ENCODE measurements around the gene UBQLN4. TPM values are rescaled to one million over a fixed set of nuclear protein-coding genes. Genes with fewer than 3 reads are reported as not detected.
A peak's percentile ranks its signal among the peaks of the same experiment; 100 is the strongest.

UBQLN4 gene
- total and polyA plus RNA-seq, 9 of the 15 experiments (the other 6 are each of a cell fraction or from before 2014, with no cell fraction given) = 13.5 to 65.5 (median 37.0) TPM

- in situ Hi-C loops (cut with MboI) (no loop called here), intact Hi-C loops (cut with micrococcal nuclease) (no loop called here)
- no peak overlapping the region for H2AFZ ChIP-seq (ENCODE audit: low read depth, low read length)
- 63% methylated on average over 3 of the region's 6 CpGs for WGBS (ENCODE audit: insufficient coverage, low coverage, missing lambda C conversion rate)
- TF ChIP-seq NFIC (IDR thresholded peaks at IDR 0.05) = peak; percentile 95
- no peak for TF ChIP-seq CBX2 (IDR thresholded peaks at IDR 0.05; ENCODE audit: insufficient read depth, low read length, poor library complexity, severe bottlenecking)
- no peak for TF ChIP-seq SMARCE1 (IDR thresholded peaks at IDR 0.05)
- peak; percentile 45 for TF ChIP-seq NFIX (CRISPR knock-in tag; IDR thresholded peaks at IDR 0.05; ENCODE audit: low read depth)
- no peak for TF ChIP-seq NCOR1 (IDR thresholded peaks at IDR 0.05)
- no peak for TF ChIP-seq MAFK (IDR thresholded peaks at IDR 0.05; ENCODE audit: low read length)
- no peak for TF ChIP-seq CREB1 (IDR thresholded peaks at IDR 0.05)
- no peak for TF ChIP-seq CREB1 (CRISPR knock-in tag; IDR thresholded peaks at IDR 0.05)
- TF ChIP-seq ZNF707 (CRISPR knock-in tag; conservative IDR thresholded peaks at IDR 0.05) = no peak
- TF ChIP-seq ZNF449 (CRISPR knock-in tag; IDR thresholded peaks at IDR 0.05) = no peak
- TF ChIP-seq ZKSCAN1 (IDR thresholded peaks at IDR 0.05; ENCODE audit: low read depth, low read length) = no peak
- no peak for TF ChIP-seq ZNF3 (CRISPR knock-in tag; IDR thresholded peaks at IDR 0.05)
- no peak for TF ChIP-seq TAF9B (IDR thresholded peaks at IDR 0.05; ENCODE audit: partially characterized antibody)
- no peak overlapping the region for H3K4me2 ChIP-seq (ENCODE audit: insufficient read depth, low read length)
- no peak for DNase-seq (ENCODE audit: extremely low read depth in 1 of 4, low spot score in 3 of 4)
- ATAC-seq = no peak
- H3K27me3 ChIP-seq (ENCODE audit: control insufficient read depth in 2 of 2, insufficient read depth in 2 of 2, low read length in 2 of 2) = no peaks in the 10 kb centered on the region
- H3K9me3 ChIP-seq (replicated peaks; ENCODE audit: control insufficient read depth, insufficient read depth, low read depth, low read length) = no peaks in the 10 kb centered on the region
- H3K4me3 ChIP-seq = no peak overlapping the region
- ChIA-PET CTCF (ENCODE audit: low intra/inter-chr PET ratio) (no interaction called here), POLR2A (interaction anchor here (0.7 to 12.5 kb wide), 3 partner anchors 10 to 28 kb away, joined by 3 to 164 read pairs (median 3); partner anchors contain the start of gene LMNA)
- peaks cover 4% of the 10 kb centered on the region; the same call in 1 of the 3 replicates for H3K79me2 ChIP-seq (ENCODE audit: control insufficient read depth, insufficient read depth, low read length)
- peaks cover 27 to 49% of the 10 kb centered on the region in 2 experiments for H3K4me1 ChIP-seq (replicated peaks in 1 of 2; ENCODE audit: control insufficient read depth in 2 of 2, insufficient read depth in 2 of 2, low read length in 2 of 2)
- no TSS peak for BruUV-seq (replicated peaks)
- no peaks in the 10 kb centered on the region for H4K20me1 ChIP-seq (replicated peaks; ENCODE audit: control insufficient read depth, insufficient read depth, low read length)
- no peak for FAIRE-seq
- H3K27ac ChIP-seq (ENCODE audit: extremely low read depth, low read depth, low read length) = no peak overlapping the region
- H3K36me3 ChIP-seq (ENCODE audit: control insufficient read depth, insufficient read depth, low read length) = no peaks in the 10 kb centered on the region
- no peak overlapping the region for H3K9ac ChIP-seq (ENCODE audit: insufficient read depth in 1 of 2, low read depth in 2 of 2, low read length in 2 of 2)
- peaks cover 7% of the 10 kb centered on the region for H3K9me1 ChIP-seq (ENCODE audit: control insufficient read depth, insufficient read depth, low read length)
These were observed 48.3 kb upstream of the UBQLN4 start for GRCh38 chr1:156101880-156102279.
